Brain microvascular endothelial cell (primary cell): ENCODE data around the gene FOXE1.

Experiments used
- DNase-seq: peaks from one replicate; pipeline ENCODE4 v3.0.0-alpha.2; 2020
- H3K27ac ChIP-seq: fragments of 250-450 bp; sonication (Bioruptor Pico); 2 replicates; pipeline ENCODE4 v1.5.1; 2020; ENCODE audit warnings: mild to moderate bottlenecking, moderate library complexity
- H3K27me3 ChIP-seq: fragments of 250-450 bp; sonication (Bioruptor Pico); replicated peaks from 2 replicates; pipeline ENCODE4 v1.5.1; 2020; ENCODE audit warnings: mild to moderate bottlenecking
- H3K36me3 ChIP-seq: fragments of 250-450 bp; sonication (Bioruptor Pico); replicated peaks from 2 replicates; pipeline ENCODE4 v1.5.1; 2020; ENCODE audit warnings: mild to moderate bottlenecking
- H3K4me3 ChIP-seq: 2 replicates; pipeline ENCODE4 v1.5.1; 2011; ENCODE audit warnings: low read depth, mild to moderate bottlenecking, control low read depth, low read length, moderate library complexity
- CTCF ChIP-seq: IDR thresholded peaks from 2 replicates; pipeline ENCODE4 v1.5.1; 2011; ENCODE audit warnings: low read depth, mild to moderate bottlenecking, moderate library complexity, low read length, control low read depth, inconsistent platforms; ENCODE audit errors: missing control alignments
- in situ Hi-C: cut with HindIII; loops from 2 replicates; pipeline ENCODE4 v1.10.0; 2017; ENCODE audit warnings: low sequenced_read_pairs, low pct_ligation_motif_present

FOXE1 gene

DNA sequence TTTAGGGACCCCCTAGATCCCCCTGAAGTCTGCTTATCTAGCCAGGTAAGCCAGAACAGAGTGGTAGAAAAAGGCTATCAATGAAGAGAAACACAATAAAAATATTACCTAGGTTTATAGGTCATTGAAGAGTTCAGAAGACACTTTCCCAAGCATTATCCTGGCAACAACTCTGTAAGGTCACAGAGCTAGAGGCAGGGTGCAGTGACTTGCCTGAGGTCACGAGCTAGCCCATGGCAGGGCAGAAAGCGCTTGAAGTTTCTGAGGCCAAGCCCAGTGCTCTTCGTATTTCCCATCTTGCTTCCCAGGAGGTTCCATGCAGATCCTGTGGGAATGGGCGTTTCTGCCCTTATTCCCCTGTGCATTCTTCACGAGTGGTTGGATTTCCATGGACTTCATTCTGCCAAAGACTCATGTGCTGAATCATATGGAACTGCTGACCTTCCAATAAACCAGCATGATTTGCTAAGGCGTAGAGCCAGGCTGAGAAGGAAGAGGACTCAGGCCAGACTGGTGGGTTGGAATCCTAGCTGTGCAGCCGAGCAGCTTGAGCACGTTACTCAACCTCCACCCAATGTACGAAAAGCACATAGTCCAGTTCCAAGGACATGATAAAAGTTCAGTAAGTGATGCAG, 47.2 kb downstream of the FOXE1 start:
- DNase-seq, result peak; percentile 28
- no peak overlapping the region for H3K27ac ChIP-seq
- in situ Hi-C loops, result loop anchor here (25.0 kb wide), 1 partner anchor 188 kb away; no protein-coding TSS in a partner anchor

DNA sequence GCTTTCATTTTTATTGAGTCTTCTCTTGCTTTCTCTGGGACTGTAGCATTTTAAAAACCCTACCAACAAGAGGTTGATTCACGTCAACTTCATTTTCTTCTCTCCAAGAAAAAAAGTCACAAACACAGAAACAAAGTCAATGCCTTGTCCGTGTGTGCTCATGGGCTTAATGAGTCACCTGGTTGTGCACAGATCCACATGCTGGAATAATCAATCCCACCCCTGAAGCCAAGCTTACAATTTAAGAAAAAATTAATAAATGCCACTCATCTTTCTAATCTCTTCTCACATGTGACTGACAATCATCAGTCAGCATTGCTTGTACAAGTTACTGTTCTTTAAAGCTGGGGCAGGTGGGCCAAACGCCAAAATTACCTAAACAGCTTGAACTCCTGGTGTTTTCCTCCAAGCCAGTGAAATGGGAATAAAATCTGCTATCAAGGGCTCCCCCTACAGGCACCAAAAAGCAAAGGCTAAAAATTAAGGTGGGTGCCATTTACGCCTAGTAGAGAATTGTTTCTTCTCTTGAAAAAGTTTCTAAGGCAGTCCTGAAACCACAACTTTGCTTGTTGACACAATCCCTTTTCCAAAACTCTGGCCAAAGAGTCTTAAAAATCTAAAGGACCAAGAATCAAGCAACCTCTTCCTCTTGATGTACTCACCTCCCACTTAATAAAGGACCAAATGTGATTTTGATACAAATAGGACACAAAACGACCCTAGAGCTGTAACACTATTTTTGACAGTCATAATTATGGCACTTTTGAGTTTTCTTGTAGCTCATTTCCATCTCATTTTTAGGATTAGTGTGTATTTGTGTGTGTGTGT, 47.9 kb downstream of the FOXE1 start:
- no peaks in the 10 kb centered on the region for H3K36me3 ChIP-seq
- in situ Hi-C loops, result loop anchor here (25.0 kb wide), 1 partner anchor 189 kb away; no protein-coding TSS in a partner anchor
- peak; percentile 22 for DNase-seq
- H3K27me3 ChIP-seq, result no peaks in the 10 kb centered on the region
- TF ChIP-seq CTCF, result peak; percentile 82
- no peak overlapping the region for H3K4me3 ChIP-seq
- no peak overlapping the region for H3K27ac ChIP-seq

More for the DNA sequence above, 47.2 kb downstream of the FOXE1 start:
- Histone ChIP-seq H3K27me3 (no peaks in the 10 kb centered on the region), H3K4me3 (no peak overlapping the region), H3K36me3 (no peaks in the 10 kb centered on the region)
- TF ChIP-seq CTCF, result no peak

DNA sequence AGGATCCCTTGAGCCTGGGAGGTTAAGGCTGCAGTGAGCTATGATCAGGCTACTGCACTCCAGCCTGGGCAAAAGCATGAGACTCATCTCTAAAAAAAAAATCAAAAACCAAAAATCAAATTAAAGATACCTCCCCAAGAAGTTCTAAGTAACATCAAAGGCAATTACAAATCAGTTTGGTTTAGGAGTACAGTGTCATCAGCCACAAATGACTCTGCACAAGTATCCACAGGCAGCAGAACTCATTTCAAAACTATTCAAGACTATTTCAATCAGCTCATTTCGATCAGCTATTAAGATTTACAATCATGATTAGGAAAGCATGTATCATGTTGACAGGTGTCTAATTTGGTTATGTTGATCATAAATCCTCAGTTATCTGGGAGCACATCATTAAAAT, 50.2 kb downstream of the FOXE1 start:
- Histone ChIP-seq H3K36me3 (no peaks in the 10 kb centered on the region), H3K27ac (no peak overlapping the region), H3K27me3 (no peaks in the 10 kb centered on the region), H3K4me3 (no peak overlapping the region)
- in situ Hi-C loops, result loop anchor here (25.0 kb wide), 1 partner anchor 191 kb away; no protein-coding TSS in a partner anchor
- TF ChIP-seq CTCF, result no peak
- no peak for DNase-seq

- no peak overlapping the region for H3K4me3 ChIP-seq
- no peaks in the 10 kb centered on the region for H3K27me3 ChIP-seq
- in situ Hi-C loops, result loop anchor here (25.0 kb wide), 1 partner anchor 192 kb away; no protein-coding TSS in a partner anchor
- H3K36me3 ChIP-seq, result no peaks in the 10 kb centered on the region
- no peak overlapping the region for H3K27ac ChIP-seq
- DNase-seq, result no peak
- no peak for TF ChIP-seq CTCF
Observed at GRCh38 chr9:97904725-97905124, 51.7 kb downstream of the FOXE1 start.

DNA sequence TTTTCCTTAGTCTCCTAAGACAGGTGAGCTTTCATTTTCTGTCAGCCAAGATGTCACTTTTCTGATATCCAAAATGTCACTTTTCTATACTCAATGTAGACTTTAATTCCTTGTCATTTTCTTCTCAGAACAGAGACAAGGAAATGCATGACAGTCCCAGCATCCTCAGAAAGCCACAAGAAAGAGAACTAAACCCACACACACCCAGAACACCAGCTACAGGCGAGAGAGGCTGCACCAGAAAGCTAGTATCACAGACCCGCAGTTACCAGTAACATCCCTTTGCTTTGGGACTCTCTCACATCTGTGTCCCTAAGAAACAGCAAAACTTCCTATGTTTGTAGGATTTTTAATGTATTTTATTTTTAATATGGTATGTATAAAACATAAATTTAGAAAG, 52.2 kb downstream of the FOXE1 start:
- DNase-seq, result no peak
- Histone ChIP-seq H3K27me3 (no peaks in the 10 kb centered on the region), H3K27ac (no peak overlapping the region), H3K36me3 (peaks cover 5% of the 10 kb centered on the region), H3K4me3 (no peak overlapping the region)
- no peak for TF ChIP-seq CTCF
- in situ Hi-C loops, result loop anchor here (25.0 kb wide), 1 partner anchor 193 kb away; no protein-coding TSS in a partner anchor
